Suprapubic skin (tissue), 3 donors: ENCODE data around the gene AKT2.

ENCODE experiments used
- POLR2A ChIP-seq, 2 donors: fragments of 450-650 bp; IDR thresholded peaks; one replicate each; pipeline ENCODE4 v1.6.1; 2017; ENCODE audit warnings: antibody characterized with exemption in 2 of 2, mild to moderate bottlenecking in 2 of 2, moderate library complexity in 2 of 2
- TF ChIP-seq, protein P1 (sequence below), 2 donors: fragments of 200-600 bp in 1 of 2; fragments of 450-650 bp in 1 of 2; sonication (generic) in 1 of 2; IDR thresholded peaks; one replicate each; pipeline ENCODE4 v1.5.1; 2016 to 2019; ENCODE audit warnings: antibody characterized with exemption in 2 of 2, mild to moderate bottlenecking in 1 of 2, moderate library complexity in 1 of 2

DNA sequence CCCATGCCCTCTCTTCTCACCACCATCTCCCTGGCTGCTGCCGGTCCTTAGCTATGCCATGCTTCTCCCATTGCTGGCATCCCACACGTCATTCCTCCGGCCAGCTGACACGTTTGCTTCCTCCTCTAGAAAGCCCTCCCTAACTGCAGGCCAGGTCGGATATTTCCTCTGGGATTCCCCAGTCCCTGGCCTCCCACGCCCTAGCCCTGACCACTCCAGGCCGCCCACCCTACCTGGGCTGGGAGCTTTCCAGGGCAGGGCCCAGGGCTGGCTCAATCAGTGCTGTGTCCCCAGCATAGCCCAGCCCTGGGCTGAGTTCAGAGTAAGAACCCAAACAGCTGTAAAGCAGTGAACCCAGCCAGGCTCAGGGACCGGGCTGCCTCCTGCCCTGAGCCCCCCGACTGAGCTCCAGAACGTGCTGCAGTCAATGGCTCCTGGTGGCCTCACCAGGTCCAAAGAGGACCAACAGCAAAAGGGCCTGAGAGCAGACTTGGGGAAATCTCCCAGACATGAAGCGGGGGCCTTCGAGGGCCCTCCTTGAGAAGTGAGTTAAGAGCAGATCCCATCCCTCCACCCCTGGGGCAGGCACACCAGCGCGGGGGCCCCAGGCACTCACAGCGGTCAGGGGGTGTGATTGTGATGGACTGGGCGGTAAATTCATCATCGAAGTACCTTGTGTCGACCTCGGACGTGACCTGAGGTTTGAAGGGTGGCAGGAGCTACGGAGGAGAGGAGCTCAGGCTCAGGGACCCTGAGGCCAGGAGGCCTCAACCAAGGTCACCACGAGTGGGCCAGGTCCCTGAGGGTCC is 50.5 kb downstream of the AKT2 start:
- no peak for TF ChIP-seq POLR2A (IDR thresholded peaks at IDR 0.05)
- TF ChIP-seq, protein P1, sequence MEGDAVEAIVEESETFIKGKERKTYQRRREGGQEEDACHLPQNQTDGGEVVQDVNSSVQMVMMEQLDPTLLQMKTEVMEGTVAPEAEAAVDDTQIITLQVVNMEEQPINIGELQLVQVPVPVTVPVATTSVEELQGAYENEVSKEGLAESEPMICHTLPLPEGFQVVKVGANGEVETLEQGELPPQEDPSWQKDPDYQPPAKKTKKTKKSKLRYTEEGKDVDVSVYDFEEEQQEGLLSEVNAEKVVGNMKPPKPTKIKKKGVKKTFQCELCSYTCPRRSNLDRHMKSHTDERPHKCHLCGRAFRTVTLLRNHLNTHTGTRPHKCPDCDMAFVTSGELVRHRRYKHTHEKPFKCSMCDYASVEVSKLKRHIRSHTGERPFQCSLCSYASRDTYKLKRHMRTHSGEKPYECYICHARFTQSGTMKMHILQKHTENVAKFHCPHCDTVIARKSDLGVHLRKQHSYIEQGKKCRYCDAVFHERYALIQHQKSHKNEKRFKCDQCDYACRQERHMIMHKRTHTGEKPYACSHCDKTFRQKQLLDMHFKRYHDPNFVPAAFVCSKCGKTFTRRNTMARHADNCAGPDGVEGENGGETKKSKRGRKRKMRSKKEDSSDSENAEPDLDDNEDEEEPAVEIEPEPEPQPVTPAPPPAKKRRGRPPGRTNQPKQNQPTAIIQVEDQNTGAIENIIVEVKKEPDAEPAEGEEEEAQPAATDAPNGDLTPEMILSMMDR (IDR thresholded peaks at IDR 0.05): no peak
